HG03520 (cell line): ENCODE data around the gene RGS9.
"Not testable (repeated sequence)": the region's sequence is repeated elsewhere in the genome, so short reads cannot be mapped to it uniquely, and the experiment has no call there.

ENCODE experiments used
- ATAC-seq: cut with Tn5 transposase; IDR thresholded peaks from one replicate; pipeline ENCODE4 v1.9.1; 2021; ENCODE audit warnings: mild to moderate bottlenecking, moderate library complexity; ENCODE audit not compliant: unreplicated experiment

Gene RGS9

DNA sequence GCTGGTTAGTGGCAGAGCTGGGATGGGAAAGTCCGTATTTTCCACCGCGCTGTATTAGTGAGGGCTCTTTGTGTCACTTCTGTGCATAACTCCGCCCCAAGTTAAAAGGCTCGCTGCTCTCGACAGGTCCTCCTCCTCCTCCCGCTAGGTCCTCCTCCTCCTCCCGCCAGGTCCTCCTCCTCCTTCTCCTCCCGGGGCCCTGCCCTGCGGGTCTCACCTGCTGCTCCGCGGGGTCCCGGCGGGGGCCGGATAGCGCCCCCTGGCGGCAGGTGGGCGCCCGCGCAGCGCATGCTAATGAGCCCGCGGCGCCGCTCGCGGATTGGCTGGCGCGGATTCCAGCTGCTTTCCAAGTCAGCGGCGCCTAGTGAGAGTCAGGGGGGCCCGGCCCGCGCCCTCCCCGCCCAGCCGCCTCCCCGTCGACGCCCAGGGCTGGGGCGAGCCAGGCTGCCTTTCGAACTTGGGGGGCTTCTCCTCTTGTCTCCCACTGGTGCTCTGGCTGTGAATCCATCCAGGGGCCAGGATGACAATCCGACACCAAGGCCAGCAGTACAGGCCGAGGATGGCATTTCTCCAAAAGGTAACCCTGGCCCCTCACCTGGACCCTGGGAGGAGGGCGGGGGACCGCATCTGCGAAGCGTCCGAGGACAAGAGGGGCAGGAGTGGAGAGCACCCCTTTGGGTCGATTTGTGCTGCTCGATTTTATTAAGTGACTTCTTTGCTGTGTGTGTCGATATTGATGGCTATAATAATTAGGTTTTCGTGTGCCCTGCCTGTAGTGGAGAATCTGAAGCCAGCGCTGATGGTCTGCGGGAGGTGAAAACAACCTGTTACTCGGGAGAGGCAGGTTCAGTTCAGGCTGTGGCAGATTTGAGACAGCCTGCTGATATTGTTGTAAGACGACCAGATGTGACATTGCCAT lies at the start of gene RGS9:
TSS of gene RGS9 (plus strand) at position 350 of the 919 bp plus-strand sequence. CDS start at position 521, 171 bp downstream.
- peak; percentile 80 for ATAC-seq

GRCh38 chr17:65088621-65089360 lies 48.4 kb upstream of the RGS9 start:
- no peak for ATAC-seq

DNA sequence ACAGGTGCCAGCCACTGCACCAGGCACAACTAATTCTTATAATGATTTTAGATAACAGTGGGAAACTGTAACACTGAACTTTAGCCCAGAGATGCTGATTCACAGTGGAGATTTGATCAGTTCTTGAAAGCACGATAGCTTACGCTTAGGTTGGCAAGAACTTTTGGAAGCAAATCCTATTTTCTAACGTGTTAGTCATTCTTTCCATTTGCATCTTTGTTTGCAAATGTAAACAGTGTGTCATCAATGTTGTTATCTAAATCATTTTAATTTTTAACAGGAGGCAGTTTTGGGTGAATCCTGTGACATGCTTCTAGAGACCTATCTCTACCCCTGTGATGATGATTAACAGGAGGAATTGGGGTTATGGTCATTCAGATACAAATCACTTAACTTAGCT lies 44.9 kb upstream of the RGS9 start:
- no peak for ATAC-seq

GRCh38 chr17:65092721-65093356 lies 44.3 kb upstream of the RGS9 start:
- ATAC-seq = not testable (repeated sequence)

GRCh38 chr17:65093930-65094329 lies 43.2 kb upstream of the RGS9 start:
- ATAC-seq = no peak

- ATAC-seq = no peak
These were observed 41.7 kb upstream of the RGS9 start for GRCh38 chr17:65095465-65095864.

DNA sequence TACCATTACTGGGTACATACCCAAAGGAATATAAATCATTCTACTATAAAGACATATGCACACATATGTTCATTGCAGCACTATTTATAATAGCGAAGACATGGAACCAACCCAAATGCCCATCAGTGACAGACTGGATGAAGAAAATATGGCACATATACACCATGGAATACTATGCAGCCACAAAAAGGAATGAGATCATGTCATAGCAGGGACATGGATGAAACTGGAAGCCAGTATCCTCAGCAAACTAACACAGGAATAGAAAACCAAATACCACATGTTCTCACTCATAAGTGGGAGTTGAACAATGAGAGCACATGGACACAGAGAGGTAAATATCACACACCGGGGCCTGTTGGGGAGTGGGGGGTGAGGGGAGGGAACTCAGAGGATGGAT lies 40.8 kb upstream of the RGS9 start:
- ATAC-seq = not testable (repeated sequence)

GRCh38 chr17:65097110-65097509 lies 40.1 kb upstream of the RGS9 start:
- no peak for ATAC-seq

GRCh38 chr17:65099475-65099874 lies 37.7 kb upstream of the RGS9 start:
- ATAC-seq = no peak

GRCh38 chr17:65099941-65100315 lies 37.2 kb upstream of the RGS9 start:
- peak; percentile 76 for ATAC-seq

GRCh38 chr17:65100316-65101140 lies 36.6 kb upstream of the RGS9 start:
- ATAC-seq = peak; percentile 53

- ATAC-seq = no peak
These were observed 35.8 kb upstream of the RGS9 start for GRCh38 chr17:65101371-65101770.

GRCh38 chr17:65102235-65102634 lies 34.9 kb upstream of the RGS9 start:
- ATAC-seq = no peak

DNA sequence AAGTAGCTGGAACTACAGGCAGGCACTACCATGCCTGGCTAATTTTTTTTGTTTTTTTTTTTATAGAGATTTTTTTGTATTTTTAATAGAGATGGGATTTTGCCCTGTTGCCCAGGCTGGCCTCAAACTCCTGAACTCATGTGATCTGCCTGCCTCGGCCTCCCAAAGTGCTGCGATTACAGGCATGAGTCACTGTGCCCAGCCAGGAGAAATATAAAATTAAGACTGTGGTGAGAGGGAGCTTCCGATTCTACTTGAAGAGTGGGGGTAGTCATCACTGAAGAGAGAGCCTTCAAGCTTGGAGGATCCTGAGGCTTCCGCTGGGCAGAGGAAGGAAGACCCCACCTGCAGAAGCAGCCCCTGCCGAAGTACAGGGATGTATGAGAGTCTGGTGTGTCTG lies 34.4 kb upstream of the RGS9 start:
- ATAC-seq = no peak

GRCh38 chr17:65103431-65103830 lies 33.7 kb upstream of the RGS9 start:
- no peak for ATAC-seq

GRCh38 chr17:65103896-65104295 lies 33.3 kb upstream of the RGS9 start:
- ATAC-seq = no peak

GRCh38 chr17:65104541-65104940 lies 32.6 kb upstream of the RGS9 start:
- no peak for ATAC-seq

- no peak for ATAC-seq
These were observed 32.2 kb upstream of the RGS9 start for GRCh38 chr17:65104973-65105372.

GRCh38 chr17:65108152-65108551 lies 29.0 kb upstream of the RGS9 start:
- no peak for ATAC-seq

DNA sequence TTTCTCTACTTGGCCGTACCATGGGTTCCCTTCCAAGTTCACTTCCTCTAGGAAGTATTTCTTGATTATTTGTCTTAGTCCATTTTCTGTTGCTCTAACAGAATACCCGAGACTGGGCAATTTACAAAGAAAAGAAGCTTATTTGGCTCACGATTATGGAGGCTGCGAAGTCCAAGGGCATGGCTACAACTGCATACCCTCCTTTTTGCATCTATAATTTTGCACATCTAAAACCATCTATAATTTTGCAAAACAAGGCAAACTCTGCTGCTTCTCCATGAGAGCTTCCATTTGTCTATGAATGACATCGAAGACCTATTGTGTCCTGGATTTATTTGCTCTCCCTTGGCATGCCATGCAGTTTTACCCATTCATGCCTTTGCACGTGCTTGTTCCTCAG lies 27.6 kb upstream of the RGS9 start:
- no peak for ATAC-seq
